ENCODE data around the gene PHYKPL. TPM values are rescaled to one million over a fixed set of nuclear protein-coding genes. Genes with fewer than 3 reads are reported as not detected.
"Not testable (repeated sequence)": the region's sequence is repeated elsewhere in the genome, so short reads cannot be mapped to it uniquely, and the experiment has no call there.

The PHYKPL gene
- total RNA-seq, 1 donor from 2014 or later = 42.4 TPM

DNA sequence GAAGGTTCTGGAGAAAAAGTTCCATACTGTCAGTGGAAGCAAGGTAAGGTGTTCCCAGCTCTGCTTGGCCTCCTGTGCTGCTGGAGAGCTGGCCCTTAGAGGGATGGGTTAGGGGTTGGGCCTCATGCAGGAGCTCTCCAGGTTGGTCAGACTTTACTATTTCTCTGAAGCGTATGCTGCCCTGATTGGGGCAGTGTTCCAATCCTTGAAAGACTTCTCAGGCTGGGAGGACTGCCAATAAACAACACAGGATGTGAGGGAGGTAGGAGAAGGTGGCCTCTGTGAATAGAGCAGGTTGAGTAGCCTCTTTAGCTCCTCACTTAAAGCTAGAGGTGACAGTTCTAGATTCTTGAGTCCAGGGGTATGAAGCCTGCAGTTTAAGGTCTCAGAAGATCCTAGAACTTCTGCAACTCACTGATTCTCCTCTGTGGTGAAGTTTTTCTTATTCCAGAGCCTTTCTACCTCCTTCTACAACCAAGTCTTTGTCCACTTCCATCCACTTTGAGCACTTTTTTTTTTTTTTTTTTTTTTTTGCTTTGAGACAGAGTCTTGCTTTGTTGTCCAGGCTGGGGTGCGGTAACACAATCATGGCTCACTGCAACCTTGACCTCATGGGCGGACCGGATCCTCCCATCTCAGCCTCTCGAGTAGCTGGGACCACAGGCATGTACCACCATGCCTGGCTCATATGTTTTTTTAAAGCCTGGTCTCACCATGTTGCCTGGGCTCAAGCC, 25.3 kb downstream of the PHYKPL start:
- no peak for DNase-seq

- no peak for DNase-seq
Observed at GRCh38 chr5:178206166-178207101, 26.2 kb downstream of the PHYKPL start.

DNA sequence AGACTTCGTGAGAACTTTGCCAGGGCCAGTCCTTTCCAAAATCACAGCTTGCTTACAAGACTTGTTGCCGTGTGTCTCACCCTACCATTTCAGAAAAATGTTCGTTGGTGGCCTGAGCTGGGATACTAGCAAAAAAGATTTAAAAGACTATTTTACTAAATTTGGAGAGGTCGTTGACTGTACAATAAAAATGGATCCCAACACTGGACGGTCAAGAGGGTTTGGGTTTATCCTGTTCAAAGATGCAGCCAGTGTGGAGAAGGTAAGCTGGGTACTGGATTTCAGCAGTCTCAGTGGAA, 26.9 kb downstream of the PHYKPL start:
- DNase-seq = no peak

GRCh38 chr5:178204935-178205748, 27.5 kb downstream of the PHYKPL start:
- DNase-seq = no peak

- DNase-seq = peak; percentile 96
Observed at GRCh38 chr5:178204182-178204934, 28.2 kb downstream of the PHYKPL start, which contains the start of gene HNRNPAB. TSS of gene HNRNPAB (plus strand) at chr5:178204533. CDS start at chr5:178204838, 305 bp downstream.

GRCh38 chr5:178203670-178204181, 28.9 kb downstream of the PHYKPL start:
- DNase-seq = no peak

DNA sequence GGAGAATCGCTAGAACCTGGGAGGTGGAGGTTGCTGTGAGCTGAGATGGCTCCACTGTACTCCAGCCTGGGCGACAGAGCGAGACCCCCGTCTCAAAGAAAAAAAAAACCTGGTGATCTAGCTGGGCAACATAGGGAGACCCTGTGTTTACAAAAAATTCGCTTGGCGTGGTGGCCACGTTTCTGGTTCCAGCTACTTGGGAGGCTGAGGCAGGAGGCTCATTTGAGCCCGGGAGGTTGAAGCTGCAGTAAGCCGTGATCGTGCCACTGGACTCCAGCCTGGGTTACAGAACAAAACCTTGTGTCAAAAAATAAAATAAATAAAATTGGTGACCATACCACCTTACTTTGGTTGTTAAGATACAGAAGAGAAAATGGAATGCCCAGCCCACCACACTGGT, 30.1 kb downstream of the PHYKPL start:
- DNase-seq = no peak

DNA sequence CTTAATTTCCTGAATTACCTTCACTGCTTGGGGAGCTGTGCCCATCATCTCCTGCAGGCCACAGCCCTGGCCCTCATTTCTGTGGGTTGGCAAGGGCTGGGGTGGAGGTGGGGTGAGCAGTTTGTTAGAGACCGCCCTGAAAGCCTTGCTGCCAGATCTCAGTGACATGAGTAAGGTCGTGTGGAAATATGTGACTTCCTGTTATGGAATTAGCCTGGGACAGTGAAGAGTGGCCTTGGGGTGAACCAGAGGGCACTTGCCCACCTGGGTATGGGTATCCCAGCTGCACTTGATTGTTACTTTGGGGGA, 30.7 kb downstream of the PHYKPL start:
- DNase-seq = no peak

DNA sequence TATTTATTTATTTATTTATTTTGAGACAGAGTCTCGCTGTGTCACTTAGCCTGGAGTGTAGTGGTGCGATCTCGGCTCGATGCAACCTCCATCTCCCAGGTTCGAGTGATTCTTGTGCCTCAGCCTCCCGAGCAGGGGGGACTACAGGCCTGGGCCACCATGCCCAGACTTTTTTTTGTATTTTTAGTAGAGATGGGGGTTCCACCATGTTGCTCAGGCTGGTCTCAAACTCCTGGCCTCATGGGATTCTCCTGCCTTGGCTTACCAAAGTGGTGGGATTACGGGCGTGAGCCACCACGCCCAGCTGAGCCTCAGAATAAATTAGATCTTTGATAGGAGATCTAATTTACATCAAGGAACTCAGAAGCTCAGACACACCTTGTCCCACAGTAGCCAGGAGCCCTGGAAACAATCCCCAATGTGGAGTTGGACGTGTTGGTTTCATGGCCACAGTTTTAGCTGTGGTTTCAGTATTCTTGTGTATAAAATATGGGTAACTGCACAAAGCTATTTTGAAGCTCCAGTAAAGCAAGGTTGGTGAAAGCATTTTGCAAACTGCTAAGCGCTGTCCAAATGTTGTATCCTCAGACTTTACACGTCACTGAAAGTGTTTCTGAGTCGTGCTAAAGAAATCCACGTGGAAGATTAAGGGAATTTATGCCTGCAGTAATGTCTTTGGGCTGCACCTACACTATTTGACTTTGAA, 31.2 kb downstream of the PHYKPL start:
- DNase-seq = no peak

GRCh38 chr5:178199581-178200434, 32.8 kb downstream of the PHYKPL start:
- peak; percentile 10 for DNase-seq

DNA sequence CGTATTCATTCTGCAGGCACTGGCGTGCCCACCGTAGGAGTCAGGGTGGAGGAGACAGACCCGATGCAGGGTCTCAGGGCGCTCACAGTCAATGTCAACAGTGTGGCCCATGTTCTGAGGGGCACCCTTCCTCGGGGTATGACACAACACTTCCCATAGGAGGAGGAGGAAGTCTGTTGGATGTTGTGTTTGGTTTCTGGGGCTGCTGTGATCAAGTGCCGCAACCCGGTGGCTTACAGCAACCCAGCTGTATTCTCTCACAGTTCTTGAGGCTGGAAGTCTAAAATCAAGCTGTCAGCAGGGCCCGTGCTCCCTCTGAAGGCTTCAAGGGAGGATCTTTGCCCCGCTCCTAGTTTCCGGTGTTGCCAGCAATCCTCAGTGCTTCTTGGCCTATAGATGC, 33.9 kb downstream of the PHYKPL start:
- DNase-seq = no peak

GRCh38 chr5:178198151-178198550, 34.5 kb downstream of the PHYKPL start:
- DNase-seq = not testable (repeated sequence)

DNA sequence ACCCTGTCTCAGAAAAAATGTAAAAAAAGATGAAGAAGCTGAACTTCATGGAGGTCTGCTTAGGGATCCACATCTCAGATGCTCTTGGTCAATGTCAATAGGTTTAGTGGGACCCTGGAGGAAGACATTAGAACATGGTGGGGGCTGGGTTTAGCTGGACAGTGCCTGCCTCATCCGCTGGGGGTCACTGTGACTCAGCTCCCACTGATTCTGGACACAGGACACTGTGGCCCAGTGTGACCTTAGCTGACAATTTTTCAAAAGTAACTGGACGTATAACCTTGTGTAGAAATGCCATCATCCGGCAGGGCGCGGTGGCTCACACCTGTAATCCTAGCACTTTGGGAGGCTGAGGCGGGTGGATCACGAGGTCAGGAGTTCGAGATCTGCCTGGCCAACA, 35.6 kb downstream of the PHYKPL start:
- DNase-seq = no peak

DNA sequence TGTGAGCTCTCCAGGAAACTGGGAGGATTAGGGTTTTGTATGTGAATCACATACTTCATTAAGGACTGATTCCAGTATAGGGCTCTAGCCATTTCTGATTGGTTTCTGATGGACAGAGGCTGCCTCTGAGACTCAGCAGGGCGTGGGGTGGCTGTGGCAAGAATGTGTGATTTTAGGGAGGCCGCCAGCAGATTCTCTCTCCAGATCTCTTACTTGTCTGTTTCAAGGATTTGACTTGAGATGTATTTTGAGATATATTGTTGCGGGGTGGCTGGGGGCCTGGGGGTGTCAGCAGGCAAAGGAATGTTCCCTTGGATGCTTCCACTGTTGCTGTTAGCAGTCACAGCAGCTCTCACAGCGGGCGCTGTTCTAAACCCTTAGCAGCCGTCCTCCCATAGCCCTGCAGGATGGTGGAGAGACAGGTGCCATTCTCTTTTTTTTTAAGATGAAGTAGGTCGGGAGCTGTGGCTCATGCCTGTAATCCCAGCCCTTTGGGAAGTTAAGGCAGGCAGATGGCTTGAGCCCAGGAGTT, 36.3 kb downstream of the PHYKPL start:
- DNase-seq = no peak

DNA sequence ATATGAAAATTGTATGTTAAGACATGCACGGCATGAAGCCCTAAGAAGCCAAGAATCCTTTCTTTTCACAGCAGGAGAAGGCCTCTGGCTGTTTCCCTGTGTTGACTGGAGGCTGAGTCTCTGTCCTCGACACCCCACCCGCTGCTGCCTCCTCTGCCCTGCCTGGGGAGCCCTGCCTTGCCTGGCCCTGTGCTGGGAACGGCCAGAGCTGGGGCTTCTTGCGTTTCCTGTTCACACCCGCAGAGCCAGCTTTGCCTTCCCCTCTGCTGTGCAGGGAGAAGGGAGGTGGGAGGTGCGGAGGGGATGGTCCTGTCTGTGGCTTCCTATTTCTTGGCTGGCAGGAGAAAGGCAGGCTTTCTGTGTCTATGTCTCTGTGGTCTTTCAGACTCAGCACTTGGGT, 38.6 kb downstream of the PHYKPL start:
- DNase-seq = no peak

GRCh38 chr5:178193251-178193809, 39.3 kb downstream of the PHYKPL start:
- no peak for DNase-seq

DNA sequence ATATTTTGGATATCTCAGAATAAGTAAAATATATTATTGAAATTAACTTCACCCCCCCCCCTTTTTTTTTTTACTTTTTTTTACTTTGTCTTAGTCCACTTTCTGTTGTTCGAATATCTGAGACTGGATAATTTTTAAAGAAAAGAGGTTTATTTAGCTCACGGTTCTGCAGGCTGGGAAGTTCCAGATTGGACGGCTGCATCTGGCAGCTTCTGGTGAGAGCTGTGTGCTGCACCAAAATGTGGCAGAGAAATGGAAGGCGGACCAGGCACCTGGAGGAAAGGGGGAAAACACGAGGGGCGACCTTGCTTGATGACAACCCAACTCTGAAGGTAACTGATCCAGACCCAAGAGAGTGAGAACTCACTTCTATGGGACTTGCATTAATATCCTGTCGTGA, 39.8 kb downstream of the PHYKPL start:
- DNase-seq = no peak

GRCh38 chr5:178192244-178192643, 40.4 kb downstream of the PHYKPL start:
- DNase-seq = no peak

DNA sequence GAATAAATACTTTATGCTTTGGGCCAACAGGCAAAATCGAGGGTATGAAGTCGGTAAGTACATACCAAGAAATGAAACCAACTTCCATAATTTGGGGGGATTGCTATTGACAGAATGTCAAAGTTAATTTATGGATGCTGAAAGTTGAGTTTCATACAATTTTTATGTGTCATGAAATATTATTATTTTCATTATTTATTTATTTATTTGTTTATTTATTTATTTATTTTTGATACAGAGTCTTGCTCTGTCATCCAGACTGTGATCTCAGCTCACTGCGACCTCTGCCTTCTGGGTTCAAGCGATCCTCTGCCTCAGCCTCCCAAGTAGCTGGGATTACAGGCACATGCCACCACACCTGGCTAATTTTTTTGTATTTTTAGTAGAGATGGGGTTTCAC, 40.9 kb downstream of the PHYKPL start:
- DNase-seq = no peak

DNA sequence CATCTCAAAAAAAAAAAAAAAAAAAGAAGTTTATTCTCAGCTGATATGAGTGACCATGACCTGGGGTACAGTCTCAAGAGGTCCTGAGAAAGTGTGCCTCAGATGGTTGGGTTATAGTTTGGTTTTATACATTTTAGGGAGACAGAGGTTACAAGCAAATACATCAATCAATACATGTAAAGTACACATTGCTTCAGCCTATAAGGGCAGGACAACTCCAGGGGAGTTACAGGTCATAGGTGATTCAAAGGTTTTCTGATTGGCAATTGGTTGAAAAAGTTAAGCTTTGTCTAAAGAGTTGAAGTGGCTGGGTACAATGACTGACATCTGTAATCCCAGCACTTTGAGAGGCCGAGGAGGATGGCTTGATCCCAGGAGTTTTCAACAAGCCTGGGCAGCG, 43.2 kb downstream of the PHYKPL start:
- DNase-seq = no peak

Measured in skin of body (tissue), 2 donors.